Transverse colon (tissue), 3 donors: Measurements from ENCODE around the gene SESN3.

Source experiments
- CTCF ChIP-seq, 5 experiments: fragments of 200-600 bp in 3 of 5; fragments of 450-650 bp in 2 of 5; sonication (generic) in 3 of 5; IDR thresholded peaks; 1 replicate in 2 of 5; 2 replicates in 3 of 5; pipeline ENCODE4 v1.5.1; 2016 to 2017; ENCODE audit warnings: antibody characterized with exemption in 5 of 5, inconsistent platforms in 3 of 5, mild to moderate bottlenecking in 2 of 5, moderate library complexity in 1 of 5
- EP300 ChIP-seq: sonication (generic); formaldehyde crosslinking; IDR thresholded peaks from one replicate; pipeline ENCODE4 v1.6.1; 2017; ENCODE audit warnings: antibody characterized with exemption, low read depth
- POLR2A ChIP-seq: fragments of 450-650 bp; IDR thresholded peaks from one replicate; pipeline ENCODE4 v1.6.1; 2016; ENCODE audit warnings: antibody characterized with exemption, mild to moderate bottlenecking, moderate library complexity

DNA sequence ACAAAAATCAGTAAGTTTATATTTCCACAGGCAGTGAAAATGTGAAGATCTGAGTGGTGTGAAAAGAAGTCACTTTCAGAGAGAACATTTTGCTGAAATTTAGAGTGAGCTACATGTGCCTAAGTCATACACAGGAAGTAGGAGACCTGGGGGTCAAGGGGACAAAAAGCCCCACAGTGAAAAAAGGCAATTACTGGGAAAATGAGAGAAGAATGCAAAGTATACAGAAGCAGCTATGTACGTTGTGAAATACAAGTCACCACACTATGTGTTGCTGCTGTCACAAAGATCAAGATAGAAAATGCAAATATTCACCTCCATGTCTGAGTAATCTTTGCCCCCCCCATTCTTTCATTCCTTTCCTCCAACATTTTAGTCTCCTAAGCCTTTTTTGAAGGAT lies 21.6 kb upstream of the SESN3 start:
- TF ChIP-seq CTCF (IDR thresholded peaks at IDR 0.05) = no peak
- TF ChIP-seq EP300 = no peak
- TF ChIP-seq POLR2A = no peak
